Measurements from ENCODE around the gene AZIN2. TPM values are rescaled to one million over a fixed set of nuclear protein-coding genes. Genes with fewer than 3 reads are reported as not detected.

The AZIN2 gene
- total and polyA plus RNA-seq, 2 of the 13 experiments (the other 11 are each of a cell fraction or from before 2014, with no cell fraction given), result 1.7 to 3.5 TPM

- peaks cover 30% of the 10 kb centered on the region for H3K9me3 ChIP-seq (ENCODE audit: low read length)
- TF ChIP-seq TSC22D2 (CRISPR knock-in tag; IDR thresholded peaks at IDR 0.05; ENCODE audit: borderline replicate concordance) (no peak), PAWR (CRISPR knock-in tag; IDR thresholded peaks at IDR 0.05; ENCODE audit: borderline replicate concordance) (no peak), RBFOX2 (IDR thresholded peaks at IDR 0.05; ENCODE audit: low read depth, low read length) (no peak)
- no peaks in the 10 kb centered on the region; a peak in 1 of 5 replicates for H3K27me3 ChIP-seq (ENCODE audit: control insufficient read depth in 1 of 2, insufficient read depth in 2 of 2, low read length in 2 of 2)
- peaks cover 18% of the 10 kb centered on the region for H3K4me1 ChIP-seq (ENCODE audit: insufficient read depth, low read length)
- H3K27ac ChIP-seq (ENCODE audit: extremely low read length, insufficient read depth, low read length), result no peak overlapping the region
- ChIA-PET CTCF (ENCODE audit: low intra/inter-chr PET ratio, low total read pairs) (no interaction called here), POLR2A (no interaction called here)
- no peak overlapping the region for H3K4me3 ChIP-seq (replicated peaks in 1 of 3; ENCODE audit: insufficient read depth in 1 of 3, low read depth in 2 of 3, low read length in 3 of 3)
- 100% methylated on average over 1 of the region's 2 CpGs for WGBS (ENCODE audit: low lambda C conversion rate)
- FAIRE-seq (no peak), DNase-seq (ENCODE audit: low spot score) (no peak), ATAC-seq (no peak)
- H4K20me1 ChIP-seq (ENCODE audit: insufficient read depth, low read length), result no peaks in the 10 kb centered on the region
- H3K36me3 ChIP-seq (replicated peaks in 1 of 2; ENCODE audit: control insufficient read depth in 1 of 2, insufficient read depth in 2 of 2, low read length in 2 of 2), result no peaks in the 10 kb centered on the region
- H3K79me2 ChIP-seq (ENCODE audit: insufficient read depth, low read length), result no peaks in the 10 kb centered on the region
- H2AFZ ChIP-seq (ENCODE audit: low read length), result no peak overlapping the region
- H3K9ac ChIP-seq (ENCODE audit: insufficient read depth, low read depth, low read length), result no peak overlapping the region
- BruUV-seq (replicated peaks), result no TSS peak
- intact Hi-C loops (cut with micrococcal nuclease; ENCODE audit: unreplicated experiment) (no loop called here), in situ Hi-C loops (cut with HindIII; ENCODE audit: extremely low pct_ligation_motif_present, low pct_unique_long_range_greater_than_20kb) (no loop called here)
- H3K4me2 ChIP-seq (ENCODE audit: low read depth, low read length), result no peak overlapping the region
Measured at GRCh38 chr1:33060579-33061083, 20.3 kb upstream of the AZIN2 start.

GRCh38 chr1:33061834-33062233 lies 19.1 kb upstream of the AZIN2 start:
- Histone ChIP-seq H3K36me3 (replicated peaks in 1 of 2; ENCODE audit: control insufficient read depth in 1 of 2, insufficient read depth in 2 of 2, low read length in 2 of 2) (no peaks in the 10 kb centered on the region), H4K20me1 (ENCODE audit: insufficient read depth, low read length) (no peaks in the 10 kb centered on the region), H3K9ac (ENCODE audit: insufficient read depth, low read depth, low read length) (no peak overlapping the region), H3K79me2 (ENCODE audit: insufficient read depth, low read length) (no peaks in the 10 kb centered on the region), H3K4me1 (ENCODE audit: insufficient read depth, low read length) (peaks cover 12% of the 10 kb centered on the region; the same call in 1 of the 2 replicates), H2AFZ (ENCODE audit: low read length) (no peak overlapping the region), H3K27me3 (ENCODE audit: control insufficient read depth in 1 of 2, insufficient read depth in 2 of 2, low read length in 2 of 2) (no peaks in the 10 kb centered on the region; a peak in 1 of 5 replicates), H3K9me3 (ENCODE audit: low read length) (peaks cover 30% of the 10 kb centered on the region), H3K4me2 (ENCODE audit: low read depth, low read length) (no peak overlapping the region), H3K27ac (ENCODE audit: extremely low read length, insufficient read depth, low read length) (no peak overlapping the region), H3K4me3 (replicated peaks in 1 of 3; ENCODE audit: insufficient read depth in 1 of 3, low read depth in 2 of 3, low read length in 3 of 3) (no peak overlapping the region)
- intact Hi-C loops (cut with micrococcal nuclease; ENCODE audit: unreplicated experiment) (no loop called here), in situ Hi-C loops (cut with HindIII; ENCODE audit: extremely low pct_ligation_motif_present, low pct_unique_long_range_greater_than_20kb) (no loop called here)
- FAIRE-seq, result no peak
- no peak for TF ChIP-seq CENPT (CRISPR knock-in tag; IDR thresholded peaks at IDR 0.05; ENCODE audit: low read depth)
- TF ChIP-seq ZBTB4 (CRISPR knock-in tag; IDR thresholded peaks at IDR 0.05; ENCODE audit: borderline replicate concordance), result no peak
- TF ChIP-seq HNRNPK (IDR thresholded peaks at IDR 0.05; ENCODE audit: low read depth, low read length, poor library complexity, severe bottlenecking), result no peak
- TF ChIP-seq MLX (CRISPR knock-in tag; IDR thresholded peaks at IDR 0.05), result no peak
- TF ChIP-seq ZSCAN5A (CRISPR knock-in tag; IDR thresholded peaks at IDR 0.05; ENCODE audit: borderline replicate concordance), result no peak
- TF ChIP-seq ZNF446 (CRISPR knock-in tag; IDR thresholded peaks at IDR 0.05), result no peak
- POLR2A ChIA-PET, result no interaction called here
- ATAC-seq, result no peak
- no TSS peak for BruUV-seq (replicated peaks)
- CTCF ChIA-PET (ENCODE audit: low intra/inter-chr PET ratio, low total read pairs), result no interaction called here
- DNase-seq (ENCODE audit: low spot score), result no peak

All from HepG2 (cell line).